ENCODE measurements around the gene HPCAL1. TPM values are rescaled to one million over a fixed set of nuclear protein-coding genes. Genes with fewer than 3 reads are reported as not detected.
A peak's percentile ranks its signal among the peaks of the same experiment; 100 is the strongest.

HPCAL1 gene
- total RNA-seq, 1 donor: 34.7 TPM

GRCh38 chr2:10426726-10427617, 124.3 kb downstream of the HPCAL1 start:
- H3K9me3 ChIP-seq (ENCODE audit: low read depth, low read length): no peaks in the 10 kb centered on the region
- no peaks in the 10 kb centered on the region for H3K27me3 ChIP-seq (ENCODE audit: insufficient read depth, low read length)
- H3K4me3 ChIP-seq (ENCODE audit: low read length): no peak overlapping the region
- peaks cover 8% of the 10 kb centered on the region for H3K4me1 ChIP-seq (ENCODE audit: insufficient read depth, low read length)

- peaks cover 11% of the 10 kb centered on the region for H3K4me1 ChIP-seq (ENCODE audit: insufficient read depth, low read length)
- no peaks in the 10 kb centered on the region for H3K9me3 ChIP-seq (ENCODE audit: low read depth, low read length)
- no peak overlapping the region for H3K4me3 ChIP-seq (ENCODE audit: low read length)
- no peaks in the 10 kb centered on the region for H3K27me3 ChIP-seq (ENCODE audit: insufficient read depth, low read length)
Observed at GRCh38 chr2:10427618-10427949, 124.9 kb downstream of the HPCAL1 start.

- H3K4me3 ChIP-seq (ENCODE audit: low read length): no peak overlapping the region
- no peaks in the 10 kb centered on the region for H3K27me3 ChIP-seq (ENCODE audit: insufficient read depth, low read length)
- peaks cover 11% of the 10 kb centered on the region for H3K4me1 ChIP-seq (ENCODE audit: insufficient read depth, low read length)
- H3K9me3 ChIP-seq (ENCODE audit: low read depth, low read length): no peaks in the 10 kb centered on the region
Observed at GRCh38 chr2:10428355-10428754, 125.7 kb downstream of the HPCAL1 start.

- H3K4me3 ChIP-seq (ENCODE audit: low read length): no peak overlapping the region
- H3K4me1 ChIP-seq (ENCODE audit: insufficient read depth, low read length): peaks cover 11% of the 10 kb centered on the region
- H3K27me3 ChIP-seq (ENCODE audit: insufficient read depth, low read length): no peaks in the 10 kb centered on the region
- no peaks in the 10 kb centered on the region for H3K9me3 ChIP-seq (ENCODE audit: low read depth, low read length)
Observed at GRCh38 chr2:10428924-10429323, 126.2 kb downstream of the HPCAL1 start.

- Histone ChIP-seq H3K27me3 (ENCODE audit: insufficient read depth, low read length) (no peaks in the 10 kb centered on the region), H3K9me3 (ENCODE audit: low read depth, low read length) (no peaks in the 10 kb centered on the region), H3K4me3 (ENCODE audit: low read length) (no peak overlapping the region), H3K4me1 (ENCODE audit: insufficient read depth, low read length) (peaks cover 15% of the 10 kb centered on the region)
Observed at GRCh38 chr2:10430886-10431622, 128.3 kb downstream of the HPCAL1 start.

- Histone ChIP-seq H3K4me1 (ENCODE audit: insufficient read depth, low read length) (peaks cover 15% of the 10 kb centered on the region), H3K4me3 (ENCODE audit: low read length) (peak overlapping the region; percentile 48), H3K9me3 (ENCODE audit: low read depth, low read length) (no peaks in the 10 kb centered on the region), H3K27me3 (ENCODE audit: insufficient read depth, low read length) (no peaks in the 10 kb centered on the region)
Observed at GRCh38 chr2:10431797-10432196, 129.1 kb downstream of the HPCAL1 start.

- H3K4me3 ChIP-seq (ENCODE audit: low read length): peak overlapping the region; percentile 48
- H3K27me3 ChIP-seq (ENCODE audit: insufficient read depth, low read length): no peaks in the 10 kb centered on the region
- no peaks in the 10 kb centered on the region for H3K9me3 ChIP-seq (ENCODE audit: low read depth, low read length)
- peaks cover 15% of the 10 kb centered on the region for H3K4me1 ChIP-seq (ENCODE audit: insufficient read depth, low read length)
Observed at GRCh38 chr2:10432311-10433181, 129.8 kb downstream of the HPCAL1 start.

GRCh38 chr2:10433264-10433946, 130.7 kb downstream of the HPCAL1 start:
- Histone ChIP-seq H3K27me3 (ENCODE audit: insufficient read depth, low read length) (no peaks in the 10 kb centered on the region), H3K4me1 (ENCODE audit: insufficient read depth, low read length) (peaks cover 15% of the 10 kb centered on the region), H3K4me3 (ENCODE audit: low read length) (no peak overlapping the region), H3K9me3 (ENCODE audit: low read depth, low read length) (no peaks in the 10 kb centered on the region)

- H3K4me3 ChIP-seq (ENCODE audit: low read length): no peak overlapping the region
- H3K4me1 ChIP-seq (ENCODE audit: insufficient read depth, low read length): peaks cover 15% of the 10 kb centered on the region
- H3K9me3 ChIP-seq (ENCODE audit: low read depth, low read length): no peaks in the 10 kb centered on the region
- no peaks in the 10 kb centered on the region for H3K27me3 ChIP-seq (ENCODE audit: insufficient read depth, low read length)
Observed at GRCh38 chr2:10433947-10434885, 131.5 kb downstream of the HPCAL1 start.

- H3K9me3 ChIP-seq (ENCODE audit: low read depth, low read length): no peaks in the 10 kb centered on the region
- H3K27me3 ChIP-seq (ENCODE audit: insufficient read depth, low read length): no peaks in the 10 kb centered on the region
- H3K4me3 ChIP-seq (ENCODE audit: low read length): no peak overlapping the region
- H3K4me1 ChIP-seq (ENCODE audit: insufficient read depth, low read length): peaks cover 15% of the 10 kb centered on the region
Observed at GRCh38 chr2:10434886-10435819, 132.4 kb downstream of the HPCAL1 start.

- no peaks in the 10 kb centered on the region for H3K27me3 ChIP-seq (ENCODE audit: insufficient read depth, low read length)
- H3K9me3 ChIP-seq (ENCODE audit: low read depth, low read length): no peaks in the 10 kb centered on the region
- H3K4me1 ChIP-seq (ENCODE audit: insufficient read depth, low read length): peaks cover 15% of the 10 kb centered on the region
- no peak overlapping the region for H3K4me3 ChIP-seq (ENCODE audit: low read length)
Observed at GRCh38 chr2:10435820-10436204, 133.1 kb downstream of the HPCAL1 start.

- Histone ChIP-seq H3K4me3 (ENCODE audit: low read length) (no peak overlapping the region), H3K9me3 (ENCODE audit: low read depth, low read length) (no peaks in the 10 kb centered on the region), H3K4me1 (ENCODE audit: insufficient read depth, low read length) (peaks cover 10% of the 10 kb centered on the region), H3K27me3 (ENCODE audit: insufficient read depth, low read length) (no peaks in the 10 kb centered on the region)
Observed at GRCh38 chr2:10436583-10437110, 133.9 kb downstream of the HPCAL1 start.

GRCh38 chr2:10437806-10438205, 135.1 kb downstream of the HPCAL1 start:
- Histone ChIP-seq H3K9me3 (ENCODE audit: low read depth, low read length) (no peaks in the 10 kb centered on the region), H3K27me3 (ENCODE audit: insufficient read depth, low read length) (no peaks in the 10 kb centered on the region), H3K4me1 (ENCODE audit: insufficient read depth, low read length) (peaks cover 4% of the 10 kb centered on the region), H3K4me3 (ENCODE audit: low read length) (no peak overlapping the region)
